NOMO-1 treated with DMSO at 0.1 percent for 48 hours (cell line): ENCODE data around the gene PAFAH1B1.

ENCODE experiments used
- DNase-seq: peaks from one replicate; lab custom pipeline; 2025; ENCODE audit not compliant: unreplicated experiment; lab: John Stamatoyannopoulos, UW

Gene PAFAH1B1

DNA sequence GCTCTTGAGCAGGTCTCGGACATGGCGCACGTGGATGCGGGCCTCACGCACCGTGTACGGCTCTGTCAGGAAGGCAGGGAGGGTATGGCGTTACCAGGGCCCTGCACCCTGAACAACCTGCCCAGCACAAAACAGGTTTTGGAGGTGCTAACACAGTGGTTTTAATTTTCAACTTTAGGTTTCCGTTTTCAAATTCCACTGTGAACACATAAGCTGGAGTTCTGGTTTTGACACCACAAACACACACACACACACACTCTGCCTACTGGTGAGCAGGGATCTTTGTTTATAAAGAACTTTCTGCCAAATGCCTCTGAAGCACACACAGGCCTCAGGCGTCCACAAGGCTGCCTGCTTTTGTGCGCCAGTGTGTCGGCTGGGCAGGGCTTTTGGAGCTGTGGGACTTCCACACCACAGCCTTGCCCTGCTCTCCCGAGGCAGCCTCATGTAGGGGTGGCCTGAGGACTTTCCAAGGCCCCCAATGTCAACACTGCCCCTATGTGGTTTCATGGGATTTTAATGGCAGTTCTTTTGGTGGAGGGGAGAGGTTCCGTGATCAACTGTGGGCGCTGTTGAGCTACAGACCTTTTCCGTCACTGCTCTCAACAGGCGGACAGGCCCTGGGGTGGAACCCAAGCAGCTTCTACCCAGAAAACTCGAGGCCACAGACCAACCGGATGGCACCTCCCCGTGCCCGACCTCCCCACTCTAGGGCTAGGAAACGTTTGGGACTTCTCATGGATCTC, 108.7 kb downstream of the PAFAH1B1 start:
- no peak for DNase-seq

GRCh38 chr17:2703181-2703580, 109.7 kb downstream of the PAFAH1B1 start:
- DNase-seq, result no peak

GRCh38 chr17:2703606-2704005, 110.2 kb downstream of the PAFAH1B1 start:
- DNase-seq, result no peak

DNA sequence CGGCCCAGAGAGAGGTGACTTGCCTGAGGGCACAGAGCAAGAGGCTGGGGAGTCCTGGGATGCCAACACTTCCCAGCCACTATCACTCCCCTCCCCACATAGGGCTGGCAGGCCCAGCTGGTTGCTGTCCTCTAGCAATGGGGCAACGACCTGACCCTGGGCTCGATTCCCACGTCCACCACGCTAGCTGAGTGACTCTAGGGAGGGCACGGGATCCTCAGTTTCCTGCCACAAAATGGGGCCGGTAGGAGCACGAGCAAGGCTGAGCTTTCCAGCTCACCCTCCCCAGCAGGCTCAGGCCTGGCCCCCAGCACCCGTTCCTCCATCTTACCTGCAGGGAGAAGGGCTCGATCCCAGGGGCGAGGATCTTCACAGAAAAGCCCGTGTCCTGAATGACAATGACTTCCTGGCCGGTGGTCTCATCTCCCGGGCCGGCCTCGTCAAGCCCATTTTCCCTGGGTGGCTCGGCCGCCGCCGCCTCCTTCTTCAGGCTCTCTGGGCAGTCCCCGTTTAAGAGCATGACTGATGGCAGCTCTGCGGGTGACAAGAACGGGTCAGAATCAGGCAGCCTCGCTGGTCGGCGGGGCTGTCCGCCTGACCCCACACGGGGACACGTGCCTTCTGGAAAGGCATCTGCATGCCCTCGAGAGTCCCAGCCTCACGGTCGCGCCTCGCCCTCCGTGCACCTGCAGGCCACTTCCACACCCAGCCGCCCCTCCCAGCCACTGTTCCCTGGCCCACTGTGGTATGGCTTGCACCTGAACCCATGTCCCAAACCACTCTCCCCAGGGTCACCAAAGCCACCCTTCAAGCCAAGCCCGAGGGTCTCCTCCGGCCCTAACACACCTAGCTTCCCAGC, 110.8 kb downstream of the PAFAH1B1 start:
- DNase-seq, result no peak

DNA sequence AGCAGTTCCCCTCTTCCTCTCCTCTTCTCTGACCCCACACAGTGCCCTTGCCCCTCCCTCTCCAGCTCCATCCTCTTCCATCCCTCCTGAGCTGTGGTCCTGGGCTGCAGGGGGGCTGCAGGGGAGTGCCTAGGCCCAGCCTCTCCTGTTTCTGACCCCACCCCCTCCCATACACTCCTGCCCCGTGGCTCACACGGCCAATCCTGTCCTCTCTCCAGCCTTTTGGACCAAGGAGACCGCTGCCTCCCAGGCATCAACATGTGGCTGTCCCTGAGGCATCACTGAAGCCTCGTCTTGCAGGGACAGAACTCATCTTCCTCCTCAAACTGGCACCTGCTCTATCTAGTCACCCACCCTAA, 111.4 kb downstream of the PAFAH1B1 start:
- DNase-seq, result no peak

GRCh38 chr17:2705263-2705662, 111.8 kb downstream of the PAFAH1B1 start:
- no peak for DNase-seq

DNA sequence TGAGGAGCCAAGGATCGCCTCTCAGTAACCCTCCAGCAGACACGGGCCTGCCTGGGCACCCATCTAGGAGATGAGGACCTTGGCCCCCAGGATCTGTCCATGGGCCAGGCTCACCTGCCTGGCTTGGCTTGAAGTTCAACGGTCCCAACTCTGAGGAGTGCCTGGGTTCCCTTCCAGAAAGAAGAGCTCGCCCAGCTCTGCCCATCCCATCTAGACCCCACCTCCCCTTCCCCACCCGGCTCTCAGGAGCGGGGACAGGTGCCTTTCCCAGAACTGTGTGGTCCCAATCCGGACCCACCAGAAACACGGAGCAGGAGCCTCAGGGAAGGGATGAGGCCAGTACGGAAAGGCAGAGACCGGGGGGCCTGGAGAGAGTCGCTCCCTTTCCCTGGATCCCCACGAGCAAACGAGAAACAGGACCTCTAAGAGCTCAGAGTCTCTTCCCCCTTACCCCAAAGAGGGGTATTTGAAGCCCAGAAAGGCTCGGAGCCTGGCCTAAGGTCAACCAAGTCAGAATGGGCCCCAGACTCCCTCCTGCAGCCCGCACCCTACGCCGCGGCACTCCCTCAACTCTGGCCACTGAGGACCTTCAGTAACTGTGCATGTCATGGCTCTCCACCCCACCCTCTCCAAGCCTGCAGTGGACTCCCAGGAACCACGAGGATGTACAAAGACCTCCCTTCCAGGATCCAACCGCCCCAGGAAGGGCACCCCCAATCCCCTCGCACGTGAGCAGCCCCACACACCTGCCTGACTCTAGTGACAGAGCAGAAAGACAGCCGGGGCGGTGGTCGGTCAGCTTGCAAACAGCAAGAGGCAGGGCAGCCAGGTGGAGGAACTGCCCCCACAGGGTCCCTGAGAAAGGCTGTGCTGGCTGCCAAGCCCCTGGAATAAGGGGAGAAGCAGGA, 112.7 kb downstream of the PAFAH1B1 start:
- no peak for DNase-seq

DNA sequence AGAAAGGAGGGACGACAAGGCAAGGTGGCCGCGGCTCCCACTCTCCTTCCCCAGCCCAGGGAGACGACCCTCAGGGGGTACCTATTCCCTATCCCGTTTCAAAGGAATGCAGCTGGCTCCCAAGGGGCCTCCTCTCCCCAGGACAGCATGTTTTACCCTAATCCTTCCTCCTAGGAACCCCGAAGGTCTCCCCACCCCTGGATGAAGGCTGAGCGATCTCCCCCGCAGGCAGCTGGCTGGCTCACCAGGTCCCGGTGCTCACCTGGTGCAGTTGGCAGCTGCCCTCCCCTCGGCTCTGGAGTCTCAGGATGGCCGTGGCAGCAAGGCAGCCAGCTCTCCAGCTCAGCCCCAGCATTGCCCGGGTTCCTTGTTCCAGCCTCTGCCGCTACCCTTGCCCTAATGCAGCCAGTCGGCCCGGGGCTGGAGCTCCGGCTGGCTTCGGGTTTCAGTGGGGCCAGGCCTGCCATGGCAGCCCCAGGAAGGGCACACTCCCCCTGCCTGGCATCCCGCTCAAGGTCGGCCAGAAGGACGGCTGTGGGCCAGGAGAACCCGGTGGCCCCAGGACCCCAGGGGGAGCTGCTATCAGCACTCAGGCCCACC, 113.6 kb downstream of the PAFAH1B1 start:
- DNase-seq, result no peak

DNA sequence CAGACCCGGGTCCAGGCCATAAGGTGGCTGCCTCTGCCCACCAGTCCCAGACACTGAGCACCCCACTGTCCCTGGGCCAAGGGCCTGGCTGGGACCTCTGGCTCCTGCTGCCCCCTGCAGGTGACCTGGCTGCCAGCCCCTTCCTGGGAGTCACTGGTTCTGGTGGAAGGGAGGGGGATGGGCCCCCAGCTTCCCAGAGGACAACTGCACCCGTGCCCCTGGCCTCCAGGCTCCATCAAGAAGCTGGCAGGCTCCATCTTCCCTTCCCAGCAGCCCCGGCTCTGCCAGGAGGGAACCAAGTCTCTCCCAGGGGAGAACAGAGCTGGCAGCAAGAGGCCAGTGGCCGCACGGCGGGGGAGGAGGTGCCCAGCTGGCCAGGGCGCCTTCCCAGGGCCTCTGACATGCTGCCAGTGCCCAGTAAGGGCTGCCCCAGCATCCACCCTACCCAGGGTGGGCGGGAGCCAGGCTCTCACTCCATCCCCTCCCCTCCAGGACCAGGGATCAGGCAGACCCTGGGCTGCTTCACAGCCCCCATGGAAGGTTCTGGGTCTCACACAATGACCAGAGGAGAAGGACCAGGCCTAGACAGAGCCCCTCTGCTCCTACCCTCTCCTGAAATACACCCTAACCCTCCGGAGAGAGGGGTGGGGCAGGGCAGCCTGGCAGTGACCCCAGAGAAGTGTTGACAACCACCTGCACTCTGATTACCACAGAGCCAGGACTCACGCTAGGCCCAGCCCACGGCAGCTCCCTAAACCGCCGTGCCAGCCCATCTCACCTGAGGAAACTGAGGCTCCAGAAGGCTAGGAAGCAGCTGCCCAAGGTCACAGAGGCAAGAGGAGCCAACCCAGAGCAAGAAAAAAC, 114.5 kb downstream of the PAFAH1B1 start:
- DNase-seq, result no peak

DNA sequence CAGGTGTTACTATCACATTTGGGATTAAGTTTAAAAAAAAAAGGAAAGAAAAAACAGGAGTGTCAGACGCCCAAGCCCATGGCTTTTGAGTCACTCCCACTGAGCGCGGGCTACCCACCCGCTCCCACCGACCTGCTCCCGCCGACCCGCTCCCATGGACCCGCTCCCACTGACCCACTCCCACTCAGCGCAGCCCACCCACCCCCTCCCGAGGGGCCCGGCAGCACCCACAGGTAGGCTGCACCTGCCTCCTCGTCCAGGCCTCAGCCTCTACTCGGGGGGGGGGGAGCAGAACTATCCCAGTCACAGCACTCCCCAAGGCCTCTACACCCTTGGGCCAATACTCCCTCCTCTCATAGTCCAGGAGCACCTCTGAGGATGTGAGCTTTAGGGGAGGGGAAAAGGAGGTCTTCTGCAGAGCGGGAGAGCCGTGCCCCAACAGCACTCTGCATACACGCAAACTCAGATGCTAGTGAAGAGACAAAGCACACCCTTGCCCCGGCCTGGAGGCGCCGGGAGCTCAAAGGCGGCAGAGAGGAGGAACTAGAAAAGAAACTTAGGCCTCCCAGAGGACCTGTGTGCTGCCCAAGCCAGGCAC, 115.2 kb downstream of the PAFAH1B1 start:
- no peak for DNase-seq

DNA sequence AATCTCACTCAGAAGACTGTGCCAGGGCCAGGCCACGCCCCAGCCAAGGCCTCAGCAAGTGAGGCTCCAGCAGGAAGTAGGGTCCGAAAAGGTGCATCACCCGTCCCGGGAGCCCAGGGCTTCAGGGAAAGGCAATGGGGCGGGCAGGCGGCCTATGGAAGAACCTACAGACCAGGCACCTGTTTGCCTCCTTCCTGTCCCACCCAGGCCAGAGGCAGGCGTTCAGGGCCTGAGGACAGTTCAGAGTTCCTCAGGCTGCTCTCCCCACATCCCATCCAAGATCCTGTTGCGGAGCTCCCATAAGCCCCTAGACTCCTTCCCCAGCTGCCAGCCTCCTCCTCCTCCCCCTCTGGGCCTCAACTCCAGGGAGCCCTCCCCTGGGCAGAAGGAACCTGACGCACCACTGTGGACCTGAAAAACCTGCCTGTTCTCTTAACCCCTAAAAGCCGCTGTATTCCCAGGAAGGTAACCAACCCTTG, 115.8 kb downstream of the PAFAH1B1 start:
- DNase-seq, result peak; percentile 10

GRCh38 chr17:2710071-2710802, 116.8 kb downstream of the PAFAH1B1 start:
- no peak for DNase-seq

- peak; percentile 20 for DNase-seq
Observed at GRCh38 chr17:2710803-2711607, 117.6 kb downstream of the PAFAH1B1 start.

DNA sequence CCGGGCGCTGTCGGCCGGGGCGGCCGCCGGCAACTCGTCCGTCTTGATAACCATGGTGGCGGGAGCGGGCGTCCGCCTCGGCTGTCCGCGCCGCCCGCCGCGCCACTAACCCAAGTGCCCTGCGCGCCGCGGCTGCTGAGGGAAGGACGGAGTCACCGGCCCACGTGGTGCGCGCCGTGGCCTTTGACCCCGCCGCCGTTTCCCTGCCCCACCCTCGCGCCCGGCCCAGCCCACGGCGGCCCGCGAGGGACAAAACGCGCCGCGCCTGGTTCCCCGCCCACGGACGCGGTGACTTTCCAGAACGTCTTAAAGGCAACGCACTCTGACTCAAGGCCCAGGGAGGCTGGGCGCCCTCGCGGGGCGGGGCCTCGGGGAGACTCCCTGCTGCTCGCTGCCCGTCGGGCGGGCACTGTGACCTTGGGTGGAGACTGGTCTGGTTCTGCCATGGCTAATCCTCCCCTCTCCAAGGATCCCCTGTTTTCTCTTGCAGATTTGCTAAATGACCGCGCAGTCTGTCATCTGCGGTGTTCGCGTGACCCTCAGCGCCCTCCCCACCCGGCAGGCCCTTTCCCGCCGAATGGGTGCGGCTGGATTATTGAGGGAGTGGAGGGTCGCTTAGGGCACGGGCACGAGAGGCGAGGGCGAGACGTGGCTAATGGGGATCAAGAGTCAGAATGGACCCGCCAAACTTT, 118.3 kb downstream of the PAFAH1B1 start, which contains the start of gene CLUH:
Gene CLUH, minus strand, starts transcription at position 157 of the 692 bp plus-strand sequence. Its CDS starts 103 bp downstream, at position 54.
- DNase-seq, result peak; percentile 95

DNA sequence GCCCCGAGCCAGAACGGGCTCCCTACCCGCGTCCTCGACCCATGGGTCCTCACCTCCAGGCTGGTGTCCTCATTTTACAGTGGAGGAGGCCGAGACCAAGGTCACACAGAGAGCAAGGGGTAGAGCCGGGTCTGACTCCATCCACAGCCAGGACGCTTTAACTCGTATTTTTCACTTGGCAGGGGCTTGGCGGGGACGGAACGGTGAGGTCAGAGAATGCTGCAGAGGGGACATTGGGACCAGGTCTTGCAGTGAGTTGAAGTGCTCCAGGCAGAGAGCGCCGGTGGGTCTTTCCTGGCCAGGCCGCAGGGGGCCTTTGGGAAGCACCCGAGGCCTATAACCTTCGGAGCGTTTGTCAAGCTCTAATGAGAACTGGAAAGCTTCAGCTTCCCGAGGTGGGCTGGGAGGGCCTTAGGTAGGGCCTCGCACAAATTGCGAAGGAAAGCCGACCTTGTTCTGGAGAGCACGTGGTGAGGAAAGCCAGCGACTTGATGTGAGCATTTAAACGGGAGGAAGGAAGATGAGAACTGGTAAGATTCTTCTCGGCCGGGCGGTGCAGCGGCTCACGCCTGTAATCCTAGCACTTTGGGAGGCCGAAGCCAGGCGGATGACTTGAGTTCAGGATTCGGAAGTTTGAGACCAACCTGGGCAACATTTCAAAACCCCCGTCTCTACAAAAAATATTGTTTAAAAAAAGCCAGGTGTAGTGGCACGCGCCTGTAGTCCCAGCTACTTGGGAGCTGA, 119.0 kb downstream of the PAFAH1B1 start:
- DNase-seq, result peak; percentile 46

GRCh38 chr17:2713881-2714280, 120.4 kb downstream of the PAFAH1B1 start:
- DNase-seq, result no peak
